Right renal pelvis (tissue), 4 donors: ENCODE data around the gene TRAPPC2L. TPM values are rescaled to one million over a fixed set of nuclear protein-coding genes. Genes with fewer than 3 reads are reported as not detected.

Source experiments
- DNase-seq, 4 donors: peaks; one replicate each; pipeline ENCODE4 v3.0.0-alpha.2; 2013; ENCODE audit warnings: low read depth in 4 of 4, low spot score in 3 of 4, missing footprints in 1 of 4
- polyA plus RNA-seq, 4 donors: library from polyadenylated mRNA; unstranded; fragments of 120-200 nt; gene quantifications; one replicate each; pipeline ENCODE4 v1.2.1, GENCODE V29; 2013; ENCODE audit not compliant: insufficient read length in 4 of 4

TRAPPC2L gene
- polyA plus RNA-seq, 4 donors, result 73.2 to 90.6 (median 80.1) TPM

DNA sequence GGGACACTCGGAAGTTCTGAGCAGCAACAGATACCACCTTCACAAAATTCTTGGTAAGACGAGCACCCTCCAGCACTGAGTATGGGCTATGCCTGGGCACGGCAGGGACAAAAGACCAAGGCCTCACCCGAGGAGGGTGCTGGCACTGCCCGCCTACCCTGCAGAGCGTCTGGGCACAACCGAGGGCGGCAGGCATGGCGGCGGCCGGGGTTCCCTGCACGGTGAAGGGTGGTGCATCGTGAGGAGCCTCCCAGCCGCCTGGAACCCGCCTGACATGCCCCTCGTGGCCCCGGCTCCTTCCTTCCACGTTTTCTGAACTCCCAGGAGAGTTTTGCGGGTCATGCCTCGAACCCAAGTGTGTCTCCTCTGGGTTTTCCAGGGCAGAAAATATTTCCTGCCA is 19.1 kb upstream of the TRAPPC2L start:
- no peak for DNase-seq

DNA sequence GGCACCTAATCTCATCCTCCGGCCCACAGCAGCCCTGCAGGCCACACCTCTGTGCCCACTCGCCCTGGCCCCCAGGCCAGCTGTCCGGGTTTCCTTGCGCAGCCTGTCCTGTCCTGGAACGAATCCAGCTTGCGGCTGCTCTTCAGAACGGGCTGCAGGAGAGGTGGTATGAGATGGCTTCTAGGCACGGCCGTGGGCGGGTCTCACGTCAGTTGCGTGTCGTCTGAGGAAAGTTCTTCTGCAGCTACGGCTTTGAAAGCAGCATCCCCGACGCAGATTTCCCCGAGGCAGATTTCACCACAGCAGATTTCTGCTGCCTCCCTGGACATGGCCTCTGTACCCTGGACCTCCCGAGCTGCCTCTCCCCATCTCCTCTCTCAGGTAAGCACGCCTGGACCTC is 18.4 kb upstream of the TRAPPC2L start:
- no peak for DNase-seq

DNA sequence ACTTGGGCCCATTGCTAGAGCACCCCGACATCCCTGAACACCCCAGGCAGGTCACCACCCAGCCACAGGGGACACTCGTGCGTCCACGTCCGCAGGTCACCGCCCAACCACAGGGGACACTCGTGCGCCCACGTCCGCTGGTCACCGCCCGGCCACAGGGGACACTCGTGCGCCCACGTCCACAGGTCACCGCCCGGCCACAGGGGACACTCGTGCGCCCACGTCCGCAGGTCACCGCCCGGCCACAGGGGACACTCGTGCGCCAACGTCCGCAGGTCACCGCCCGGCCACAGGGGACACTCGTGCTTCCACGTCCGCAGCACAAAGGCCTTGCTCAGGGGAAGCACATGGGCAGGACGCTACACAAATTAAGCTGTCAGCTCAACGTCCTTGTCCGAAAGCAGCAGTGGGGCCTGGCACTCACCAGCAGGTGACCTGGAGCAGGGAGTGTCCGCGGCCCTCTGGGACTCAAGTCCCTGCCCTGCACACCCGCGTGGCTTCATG is 17.8 kb upstream of the TRAPPC2L start:
- no peak for DNase-seq

DNA sequence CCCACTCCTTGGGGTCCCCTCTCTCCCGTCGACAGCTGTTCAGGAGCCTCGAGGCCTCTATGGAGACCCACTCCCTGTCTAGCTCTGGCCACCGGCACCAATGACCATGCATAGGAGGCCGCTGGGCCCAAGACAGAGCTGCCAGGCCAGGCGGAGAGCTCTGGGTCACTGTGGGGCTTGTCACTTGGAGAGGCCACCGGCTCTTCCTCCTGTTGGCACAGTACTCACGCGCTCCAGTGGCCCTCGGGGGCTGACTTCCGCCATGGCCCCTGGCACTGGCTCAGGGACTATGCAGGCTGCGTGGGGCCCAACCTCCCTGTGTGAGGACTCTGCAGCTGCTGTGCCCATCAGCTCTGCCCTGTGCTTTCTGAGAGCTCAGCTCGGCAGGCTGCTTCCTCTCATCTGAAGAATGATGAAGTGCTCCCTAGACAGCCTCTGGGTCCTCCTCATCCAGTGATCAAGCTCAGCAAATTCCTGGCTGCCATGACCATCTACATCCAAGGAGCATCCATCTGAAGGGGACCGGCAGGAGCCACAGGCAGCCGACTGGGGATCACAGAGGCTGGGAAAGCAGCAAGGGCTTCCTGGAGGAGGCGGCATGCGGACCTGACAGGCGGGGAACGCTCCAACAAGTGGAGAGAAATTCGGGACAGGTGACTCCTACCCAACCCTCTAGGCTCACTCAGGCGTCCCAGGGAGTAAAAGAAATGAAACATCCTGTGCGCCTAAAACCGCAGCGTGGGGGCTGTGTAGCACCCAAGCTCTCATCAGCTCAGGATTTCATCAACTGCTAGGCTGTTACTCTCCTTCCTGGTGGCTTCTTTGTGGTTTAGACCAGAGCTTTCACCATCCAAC is 17.0 kb upstream of the TRAPPC2L start:
- no peak for DNase-seq

DNA sequence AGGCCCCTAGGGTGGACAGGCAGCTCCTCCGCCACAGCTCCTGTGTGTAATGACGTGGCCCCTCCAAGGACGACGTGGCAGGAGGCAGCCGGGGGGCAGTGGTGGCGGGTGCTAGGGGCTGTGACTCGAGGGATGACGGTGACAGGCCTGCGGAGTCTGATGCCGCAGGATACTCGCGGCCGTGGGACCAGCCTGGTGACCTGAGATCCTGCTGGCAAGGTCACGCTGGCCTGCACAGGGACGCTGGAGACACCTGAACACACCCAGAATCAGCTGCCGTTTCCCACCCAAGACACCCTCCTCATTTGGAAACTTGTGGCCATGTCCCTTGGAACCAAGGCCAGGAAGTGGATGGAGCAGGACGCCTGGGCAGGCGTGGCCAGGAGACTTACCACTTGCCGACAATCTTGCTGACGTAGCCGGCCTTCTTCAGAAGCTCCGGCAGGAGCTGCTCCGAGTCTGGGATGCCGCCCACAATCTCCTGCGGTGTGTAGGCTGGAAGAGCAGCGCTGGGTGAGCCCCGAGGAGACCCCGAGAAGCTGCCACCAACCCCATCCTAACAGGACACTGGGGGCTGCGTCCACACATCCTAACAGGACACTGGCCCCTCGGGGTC is 16.2 kb upstream of the TRAPPC2L start:
- DNase-seq, result no peak

DNA sequence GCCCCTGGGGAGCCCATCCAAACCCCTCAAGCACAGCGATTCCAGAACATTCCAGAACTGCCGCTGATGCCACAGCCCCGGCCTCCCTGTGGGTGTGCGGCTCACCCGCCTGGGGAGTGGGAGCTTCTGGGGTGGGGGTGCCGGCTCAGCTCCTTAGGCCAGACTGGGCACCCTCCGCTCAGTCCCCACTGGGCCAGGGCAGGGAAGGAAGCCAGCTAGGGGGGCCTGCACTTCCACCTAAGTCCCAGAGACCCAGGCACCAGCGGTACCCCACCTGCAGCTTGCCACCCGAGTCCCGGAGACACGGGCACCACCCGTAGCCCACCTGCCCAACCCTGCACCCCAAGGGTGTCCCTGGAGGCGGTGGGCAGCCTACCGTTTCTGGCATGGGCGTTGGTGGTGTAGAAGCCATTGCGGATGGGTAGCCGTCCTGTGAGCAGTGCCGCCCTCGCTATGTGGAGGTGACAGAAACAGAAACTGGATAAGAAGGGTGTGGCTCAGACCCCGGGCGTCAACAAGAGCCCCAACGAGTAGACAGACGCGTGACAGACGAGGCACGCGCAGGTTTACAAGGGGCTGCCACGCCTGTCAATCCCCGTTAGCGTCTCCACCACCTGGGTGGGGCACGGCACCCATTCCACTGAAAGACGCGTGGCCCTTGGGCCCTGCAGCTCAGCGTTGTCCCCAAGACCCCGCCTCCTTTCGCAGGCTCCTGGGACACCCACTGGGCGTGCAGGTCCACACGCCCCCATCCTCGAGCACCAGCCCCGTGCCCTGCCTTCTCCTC is 15.2 kb upstream of the TRAPPC2L start:
- DNase-seq, result no peak

DNA sequence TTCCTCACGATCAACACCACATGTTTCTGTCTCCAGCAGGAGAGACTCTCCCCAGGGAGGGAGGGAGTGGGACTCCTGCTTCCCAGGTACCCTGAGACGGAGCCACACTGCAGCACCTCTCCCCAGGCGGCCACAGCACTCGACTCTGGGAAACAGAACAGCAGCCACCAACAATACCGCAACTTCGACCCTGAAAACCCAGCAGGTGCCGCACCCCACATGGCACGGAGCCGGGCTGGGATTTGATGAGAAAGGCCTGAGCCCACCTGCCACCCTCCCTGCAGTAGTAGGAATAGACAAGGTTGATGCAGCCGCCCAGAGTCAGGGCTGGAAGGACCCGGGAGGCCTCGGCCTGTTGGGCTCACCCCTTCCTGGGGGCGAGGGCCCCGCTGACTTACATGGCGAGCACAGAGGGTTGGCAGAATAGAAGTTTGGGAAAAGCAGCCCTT is 14.6 kb upstream of the TRAPPC2L start:
- no peak for DNase-seq

DNA sequence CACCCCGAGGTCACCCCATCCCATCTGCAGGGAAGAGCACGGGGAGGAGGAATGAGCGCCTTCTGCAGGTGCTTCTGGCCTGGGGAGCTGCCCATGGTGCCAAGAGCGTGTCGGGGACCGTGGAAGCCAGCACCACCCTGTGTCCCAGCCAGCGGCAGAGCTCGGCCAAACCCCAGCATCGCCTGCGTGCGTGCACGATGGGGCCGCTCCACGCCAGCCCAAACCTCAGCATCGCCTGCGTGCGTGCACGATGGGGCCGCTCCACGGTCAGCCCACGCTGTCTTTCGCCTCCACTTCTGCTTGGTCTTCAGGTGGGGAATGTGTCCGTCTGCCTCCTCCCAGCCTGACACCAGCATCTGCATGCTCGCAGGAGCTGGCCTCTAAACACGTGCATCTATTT is 14.1 kb upstream of the TRAPPC2L start:
- no peak for DNase-seq

DNA sequence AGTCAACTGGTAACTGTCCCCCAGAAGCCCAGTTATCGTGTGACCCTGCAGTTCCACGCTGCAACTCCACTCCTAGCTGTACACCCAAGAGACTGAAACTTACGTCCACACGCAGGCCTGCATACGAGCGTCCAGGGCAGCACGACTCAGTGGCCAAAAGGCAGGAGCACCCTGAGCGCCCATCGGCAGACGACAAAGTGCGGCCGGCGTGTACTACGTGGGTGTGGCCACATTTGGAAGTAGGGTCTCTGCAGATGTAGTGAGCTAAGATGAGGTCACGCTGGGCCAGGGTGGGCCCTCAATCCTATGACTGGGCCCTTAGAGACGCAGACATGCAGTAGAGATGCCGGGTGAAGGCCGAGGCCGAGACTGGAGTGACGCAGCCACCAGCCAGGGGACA is 13.7 kb upstream of the TRAPPC2L start:
- DNase-seq, result no peak

DNA sequence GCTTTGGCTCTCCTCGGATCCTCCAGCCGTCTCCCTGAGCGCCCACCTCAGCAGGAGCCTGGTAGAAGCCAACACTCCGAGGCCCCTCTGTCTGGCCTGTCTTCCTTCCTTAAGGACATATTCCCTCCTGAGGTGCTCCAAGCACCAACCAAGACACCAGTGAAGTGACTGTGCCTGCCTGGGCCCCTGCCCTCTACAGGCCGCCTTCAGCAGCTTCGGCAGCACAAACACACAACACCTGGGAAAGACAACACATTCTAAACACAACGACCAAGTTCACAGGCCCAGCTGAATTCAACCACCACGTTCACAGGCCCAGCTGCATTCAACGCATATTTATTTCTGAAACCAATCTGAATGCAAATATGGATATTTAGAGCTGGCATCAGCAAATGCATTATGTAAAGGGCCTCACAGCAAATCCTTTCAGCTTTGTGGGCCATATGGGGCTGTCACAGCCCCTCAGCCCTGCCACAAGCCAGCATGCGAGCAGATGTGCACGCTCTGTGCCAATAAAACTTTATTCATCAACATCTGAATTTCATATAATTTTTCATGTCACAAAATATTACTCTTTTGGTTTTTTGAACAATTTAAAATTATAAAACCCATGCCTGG is 12.4 kb upstream of the TRAPPC2L start:
- DNase-seq, result no peak

DNA sequence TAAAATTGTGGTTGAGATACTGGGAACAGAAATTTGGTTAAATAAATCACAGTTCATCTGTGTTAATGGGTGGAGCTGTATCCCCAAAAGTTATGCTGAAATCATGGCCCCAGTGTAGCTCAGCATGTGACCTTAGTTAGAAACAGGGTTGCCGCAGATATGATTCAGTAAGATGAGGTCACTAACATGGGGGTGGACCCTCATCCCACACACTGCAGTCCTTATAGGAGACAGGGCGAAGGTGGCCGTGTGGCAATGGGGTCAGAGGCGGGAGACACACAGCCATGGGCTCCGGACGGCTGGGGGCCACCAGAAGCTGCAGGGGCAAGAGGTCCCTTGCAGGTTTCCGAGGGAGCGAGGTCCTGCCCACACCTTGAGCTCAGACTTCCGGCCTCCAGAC is 10.8 kb upstream of the TRAPPC2L start:
- DNase-seq, result no peak

DNA sequence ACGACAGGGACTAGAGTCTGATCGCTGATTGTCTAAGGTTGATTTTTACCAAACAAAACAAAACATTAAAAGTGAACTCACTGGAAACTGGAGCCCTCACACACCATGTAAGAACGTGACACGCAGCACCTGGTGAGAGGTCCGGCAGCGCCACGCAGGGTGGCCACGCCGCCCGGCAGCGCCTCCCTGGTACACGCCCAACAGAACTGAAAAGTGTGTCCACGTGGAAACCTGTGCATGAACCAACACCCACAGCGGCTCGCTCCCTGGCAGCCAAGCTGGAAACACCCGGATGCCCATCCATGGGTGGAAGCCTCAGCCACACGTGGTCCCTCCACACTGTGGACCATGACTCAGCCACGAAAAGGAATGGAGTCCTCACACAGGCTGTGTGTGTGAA is 9.3 kb upstream of the TRAPPC2L start:
- no peak for DNase-seq

DNA sequence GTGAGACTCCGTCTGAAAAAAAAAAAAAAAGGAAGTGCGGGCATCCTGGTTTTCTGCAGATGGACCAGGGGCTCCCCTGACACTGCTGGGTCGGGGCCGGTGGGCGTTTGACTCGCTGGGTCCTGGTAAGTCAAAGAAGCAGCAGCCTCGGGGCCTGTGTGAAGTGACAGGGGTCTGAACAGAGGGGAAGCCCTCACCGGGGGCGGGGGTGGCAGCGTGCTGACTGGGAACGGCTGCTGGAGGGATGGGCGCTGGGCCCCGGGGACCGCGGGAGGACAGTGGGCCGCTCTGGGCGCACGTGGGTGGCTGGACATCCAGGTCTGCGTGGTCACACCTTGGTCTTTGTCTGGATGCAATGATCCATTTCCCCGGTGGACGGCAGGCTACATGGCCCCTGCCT is 8.4 kb upstream of the TRAPPC2L start:
- DNase-seq, result no peak

DNA sequence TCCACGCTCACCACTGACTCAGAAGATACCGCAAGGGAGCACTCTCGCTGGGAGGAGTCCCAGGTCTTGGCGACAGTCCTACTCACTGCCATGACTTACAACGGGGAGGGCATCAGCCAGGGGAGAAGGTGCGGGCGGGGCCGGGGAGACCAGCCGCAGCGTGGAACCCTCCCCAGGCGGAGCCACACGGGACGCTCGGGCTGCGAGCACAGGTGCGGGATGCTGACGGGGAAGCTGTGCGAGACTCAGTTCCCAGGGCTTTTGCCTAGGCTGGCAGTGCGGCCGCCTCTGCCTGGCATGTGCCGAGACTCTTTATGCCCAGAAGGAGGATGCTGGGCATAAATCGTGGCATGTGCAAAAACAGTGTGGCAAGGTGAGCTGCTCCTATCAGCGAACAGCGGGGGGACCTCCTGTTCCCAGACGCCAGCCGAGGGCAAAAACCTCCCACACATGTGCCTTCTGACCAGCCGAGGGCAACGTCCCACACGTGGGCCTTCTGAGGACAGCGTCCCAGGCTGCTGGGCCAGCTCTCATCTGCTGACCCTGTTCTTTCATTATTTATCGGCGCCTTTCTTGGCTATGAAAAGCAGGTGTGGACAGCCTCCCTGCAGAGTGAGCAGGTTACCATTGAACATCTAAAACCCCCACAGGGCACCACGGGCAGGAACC is 6.3 kb upstream of the TRAPPC2L start:
- no peak for DNase-seq

DNA sequence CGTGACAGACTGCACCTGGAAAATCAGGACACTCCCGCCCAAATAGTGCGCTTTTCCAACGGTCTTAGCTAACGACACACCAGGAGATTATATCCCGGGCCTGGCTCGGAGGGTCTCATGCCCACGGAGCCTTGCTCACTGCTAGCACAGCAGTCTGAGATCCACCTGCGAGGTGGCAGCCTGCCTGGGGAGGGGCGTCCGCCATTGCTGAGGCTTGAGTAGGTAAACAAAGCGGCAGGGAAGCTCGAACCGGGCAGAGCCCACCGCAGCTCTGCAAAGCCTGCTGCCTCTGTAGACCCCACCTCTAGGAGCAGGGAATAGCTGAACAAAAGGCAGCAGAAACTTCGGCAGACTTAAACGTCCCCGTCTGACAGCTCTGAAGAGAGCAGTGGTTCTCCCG is 5.3 kb upstream of the TRAPPC2L start:
- DNase-seq, result no peak

DNA sequence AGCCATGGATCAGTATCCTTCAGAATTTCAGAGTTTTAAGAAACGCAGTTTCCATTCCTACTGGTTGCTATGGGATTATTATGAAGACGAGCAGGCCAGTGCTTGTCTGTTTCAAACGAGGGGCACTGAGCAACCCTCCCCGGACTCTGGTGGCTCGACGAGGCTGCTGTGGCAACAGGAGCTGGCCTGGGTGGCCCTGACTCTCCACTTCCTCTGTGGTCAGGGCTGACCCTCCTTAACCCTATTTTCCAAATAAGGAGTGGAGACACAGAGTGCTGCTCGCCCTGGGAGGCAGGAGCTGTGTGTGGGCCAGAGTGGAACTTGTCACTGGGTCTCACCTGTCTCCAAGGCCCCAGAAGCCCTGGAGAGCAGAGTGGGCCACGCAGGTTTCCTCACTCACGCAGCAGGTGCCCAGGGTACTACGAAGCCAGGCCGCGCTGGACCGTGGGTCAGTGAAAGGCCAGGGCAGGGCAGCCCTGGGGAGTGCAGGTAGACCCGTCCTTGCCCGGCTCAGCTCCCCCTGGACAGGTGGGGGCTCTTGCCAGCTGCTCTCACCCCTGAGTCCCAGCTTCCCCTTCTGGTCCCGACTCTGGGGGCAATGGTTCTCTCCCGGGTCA is 3.5 kb upstream of the TRAPPC2L start:
- no peak for DNase-seq

DNA sequence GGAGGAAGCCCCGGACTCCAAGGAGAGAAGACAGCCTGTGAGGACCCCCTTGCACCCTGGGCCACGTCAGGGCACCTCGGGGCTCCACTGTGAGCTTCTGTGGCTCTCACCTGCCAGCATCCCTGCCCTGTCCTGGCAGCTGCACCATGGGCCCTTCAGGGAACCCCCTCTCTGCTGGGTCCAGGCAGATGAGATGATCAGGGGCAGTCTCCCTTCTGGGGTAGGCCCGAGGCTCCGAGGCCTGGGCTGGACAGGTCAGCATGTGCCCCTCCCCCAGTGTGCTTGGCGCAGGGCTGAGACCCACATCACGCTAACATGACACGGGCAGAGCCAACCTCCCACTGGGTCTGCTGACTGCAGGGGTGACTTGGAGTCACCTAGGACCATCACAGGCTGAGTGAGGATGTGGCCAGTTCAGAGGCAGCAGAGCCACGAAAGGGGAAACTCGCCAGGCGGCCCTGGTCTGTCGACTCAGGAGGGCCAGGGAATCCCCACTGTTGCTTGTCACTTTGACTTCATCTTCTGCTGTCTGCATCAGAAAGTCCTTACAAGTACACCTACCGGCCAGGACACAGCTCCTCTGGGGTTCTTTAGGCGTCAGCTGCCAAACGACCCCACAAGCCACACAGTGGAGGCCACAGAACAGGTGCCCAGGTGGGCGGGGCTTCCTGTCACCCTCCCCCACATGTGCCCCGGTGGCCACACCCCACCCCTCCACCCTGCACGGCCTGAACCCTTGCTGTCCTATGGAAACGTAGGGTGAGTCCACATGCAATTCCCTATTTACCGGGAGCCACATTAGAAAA is 2.4 kb upstream of the TRAPPC2L start:
- DNase-seq, result no peak

DNA sequence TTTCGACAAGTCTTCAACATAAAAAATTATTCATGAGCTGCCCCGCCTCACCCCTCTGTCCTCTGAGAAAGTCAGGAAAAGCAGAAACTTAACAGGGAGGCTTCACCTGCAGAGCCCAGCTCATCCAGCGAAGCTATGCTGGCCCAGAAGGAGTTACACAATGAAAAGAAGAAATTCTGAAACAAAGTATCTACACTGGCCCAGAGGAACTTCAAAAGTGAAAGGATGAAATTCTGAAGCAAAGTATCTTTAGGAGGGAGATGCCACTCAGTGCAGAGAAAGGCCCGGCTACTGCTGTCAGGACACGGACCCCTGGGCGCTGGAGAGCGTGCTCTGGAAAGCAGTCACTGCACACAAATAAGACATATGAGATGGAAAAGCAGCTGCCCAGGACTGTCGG is 1.8 kb upstream of the TRAPPC2L start:
- no peak for DNase-seq

DNA sequence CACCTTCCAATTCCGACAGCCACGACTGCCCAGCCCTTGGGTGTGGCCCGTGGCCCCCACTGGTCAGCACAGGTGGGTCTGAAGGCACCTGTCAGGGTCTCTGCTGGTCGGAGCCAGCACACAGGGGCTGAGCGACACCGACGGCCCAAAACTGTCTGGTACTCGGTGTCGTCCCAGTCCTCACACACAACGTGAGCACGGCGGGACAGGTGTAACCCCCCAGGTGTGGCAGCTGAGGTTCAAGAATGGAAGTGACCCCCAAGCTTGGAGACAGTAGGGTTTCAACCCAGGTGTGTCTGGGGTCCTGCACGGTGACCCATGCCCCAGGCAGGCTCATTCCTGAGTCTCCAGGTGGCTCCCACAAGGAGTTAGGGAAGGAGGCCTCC is 1.2 kb upstream of the TRAPPC2L start:
- no peak for DNase-seq
